D721Med (cell line): ENCODE data around the gene XXYLT1.

ENCODE experiments used
- DNase-seq: peaks from one replicate; pipeline ENCODE4 v3.0.0; 2011; ENCODE audit warnings: low spot score; ENCODE audit not compliant: insufficient read length
- FAIRE-seq: peaks from 2 replicates; lab custom pipeline; 2011; peaks lifted over from hg19 to GRCh38; lab: Jason Lieb, UNC
- CTCF ChIP-seq: IDR thresholded peaks from 2 replicates; pipeline ENCODE4 v1.5.1; 2012; ENCODE audit warnings: mild to moderate bottlenecking, control low read depth; ENCODE audit not compliant: insufficient read depth; ENCODE audit errors: missing control alignments

The XXYLT1 gene

GRCh38 chr3:195175476-195176337, 95.3 kb downstream of the XXYLT1 start:
- DNase-seq (no peak), FAIRE-seq (no peak)
- no peak for TF ChIP-seq CTCF

GRCh38 chr3:195175076-195175475, 95.9 kb downstream of the XXYLT1 start:
- TF ChIP-seq CTCF = no peak
- FAIRE-seq = no peak

GRCh38 chr3:195173657-195174056, 97.3 kb downstream of the XXYLT1 start:
- DNase-seq (no peak), FAIRE-seq (no peak)
- TF ChIP-seq CTCF = no peak

More at GRCh38 chr3:195175076-195175475, 95.9 kb downstream of the XXYLT1 start:
- no peak for DNase-seq

GRCh38 chr3:195172896-195173295, 98.1 kb downstream of the XXYLT1 start:
- no peak for FAIRE-seq
- TF ChIP-seq CTCF = no peak
- DNase-seq = no peak

GRCh38 chr3:195172039-195172684, 98.8 kb downstream of the XXYLT1 start:
- FAIRE-seq (no peak), DNase-seq (no peak)
- TF ChIP-seq CTCF = no peak

- no peak for FAIRE-seq
- TF ChIP-seq CTCF = no peak
- no peak for DNase-seq
Observed at GRCh38 chr3:195171093-195171873, 99.7 kb downstream of the XXYLT1 start.
